ENCODE measurements around the gene HEATR1.
"Not testable (repeated sequence)": the region's sequence is repeated elsewhere in the genome, so short reads cannot be mapped to it uniquely, and the experiment has no call there.

HEATR1 gene

DNA sequence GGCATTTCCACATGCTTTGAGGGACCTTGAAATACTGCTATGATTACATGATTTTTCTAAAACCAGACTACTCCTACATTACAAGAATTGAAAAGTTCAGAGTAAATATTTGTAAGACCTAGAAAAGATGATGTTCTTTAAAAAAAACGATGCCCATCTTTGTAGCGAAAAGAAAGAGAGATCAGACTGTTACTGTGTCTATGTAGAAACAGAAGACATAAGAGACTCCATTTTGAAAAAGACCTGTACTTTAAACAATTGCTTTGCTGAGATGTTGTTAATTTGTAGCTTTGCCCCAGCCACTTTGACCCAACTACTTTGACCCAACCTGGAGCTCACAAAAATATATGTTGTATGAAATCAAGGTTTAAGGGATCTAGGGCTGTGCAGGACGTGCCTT, 100.0 kb downstream of the HEATR1 start:
- DNase-seq: not testable (repeated sequence)

DNA sequence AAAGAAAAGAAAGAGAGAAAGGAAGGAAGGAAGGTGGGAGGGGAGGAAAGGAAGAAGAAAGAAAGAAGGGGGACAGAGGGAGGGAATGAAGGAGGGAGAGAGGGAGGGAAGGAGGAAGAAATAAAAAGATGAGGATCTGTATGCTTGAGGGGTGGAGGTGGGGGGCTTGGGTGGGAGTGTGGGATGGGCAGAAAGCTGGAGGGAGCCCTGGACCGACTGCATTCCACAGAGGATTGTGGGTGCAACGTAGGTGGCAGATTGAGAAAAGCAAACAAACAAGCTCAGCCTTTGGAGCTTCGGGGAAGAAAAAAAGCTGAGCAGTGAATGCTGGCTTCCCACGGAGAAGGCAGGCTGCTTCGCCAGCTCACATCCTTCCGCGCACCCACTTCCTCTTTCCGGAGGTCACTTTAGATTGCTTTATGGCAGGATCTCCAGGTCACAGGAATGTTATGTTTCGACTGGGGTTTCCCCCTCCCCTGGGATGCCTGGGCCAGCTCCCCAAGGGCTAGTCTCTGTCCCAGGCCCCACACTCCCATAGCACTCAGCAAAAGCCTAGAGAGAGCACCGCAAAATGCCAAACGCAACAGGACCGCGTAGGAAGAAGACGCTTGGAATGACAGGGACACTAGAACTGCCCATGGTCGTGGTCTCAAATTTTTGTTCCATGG, 101.2 kb downstream of the HEATR1 start:
- no peak for DNase-seq

DNA sequence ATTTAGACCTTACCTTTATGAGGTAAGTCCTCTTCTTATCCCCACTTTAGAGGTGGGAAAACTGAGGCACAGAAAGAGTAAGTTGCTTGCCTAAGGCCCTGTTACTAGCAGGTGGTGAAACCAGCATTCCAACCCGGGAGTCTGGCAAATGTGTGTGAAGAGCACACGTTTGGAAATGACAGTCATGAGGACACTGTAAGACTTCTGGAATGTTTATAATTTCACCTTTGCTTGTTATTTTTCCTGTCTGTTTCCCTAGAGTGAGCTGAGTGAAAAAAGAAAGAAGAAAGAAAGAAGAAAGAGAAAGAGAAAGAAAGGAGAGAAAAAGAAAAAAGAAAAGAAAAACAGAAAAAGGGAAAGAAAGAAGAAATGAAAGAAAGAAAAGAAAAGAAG, 101.7 kb downstream of the HEATR1 start:
- no peak for DNase-seq

DNA sequence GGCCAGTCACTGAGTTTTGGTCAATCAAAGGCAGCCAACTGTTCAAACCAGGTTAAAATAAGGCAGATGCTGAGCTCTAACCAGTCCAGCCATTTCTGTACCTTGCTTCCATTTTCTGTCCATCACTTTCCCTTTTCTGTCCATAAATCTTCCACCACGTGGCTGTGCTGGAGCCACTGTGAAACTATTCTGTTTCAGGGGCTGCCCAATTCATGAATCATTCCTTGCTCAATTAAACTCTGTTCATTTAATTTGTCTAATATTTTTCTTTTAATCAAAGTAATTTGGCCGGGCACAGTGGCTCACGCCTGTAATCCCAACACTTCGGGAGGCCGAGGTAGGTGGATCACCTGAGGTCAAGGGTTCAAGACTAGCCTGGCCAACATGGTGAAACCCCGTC, 103.2 kb downstream of the HEATR1 start:
- no peak for DNase-seq
